ENCODE results near the gene ATAD3C.
"Not testable (repeated sequence)": the region's sequence is repeated elsewhere in the genome, so short reads cannot be mapped to it uniquely, and the experiment has no call there.

GRCh38 chr1:1468196-1468985, 18.9 kb downstream of the ATAD3C start:
- TF ChIP-seq TAF1 (IDR thresholded peaks at IDR 0.05; ENCODE audit: low read depth, low read length); POLR2A (IDR thresholded peaks at IDR 0.05; ENCODE audit: low read depth, low read length); PAX5 (IDR thresholded peaks at IDR 0.05; ENCODE audit: insufficient read depth, low read length, severe bottlenecking); SPI1 (IDR thresholded peaks at IDR 0.05; ENCODE audit: low read depth, low read length); POLR2AphosphoS5 (IDR thresholded peaks at IDR 0.05; ENCODE audit: low read depth, low read length); POU2F2 (IDR thresholded peaks at IDR 0.05; ENCODE audit: low read depth, low read length): not testable (repeated sequence)

Data from GM12891 (cell line).